Parathyroid adenoma (tissue), 2 donors: Measurements from ENCODE around the gene RXFP1.

Experiments
- H2AFZ ChIP-seq: fragments of 300-600 bp; sonication (generic); one replicate; pipeline ENCODE4 v1.7.0; 2017; ENCODE audit warnings: antibody characterized with exemption, mild to moderate bottlenecking
- H3K27ac ChIP-seq: fragments of 300-600 bp; sonication (generic); one replicate; pipeline ENCODE4 v1.7.0; 2017
- H3K27me3 ChIP-seq: fragments of 300-600 bp; sonication (generic); one replicate; pipeline ENCODE4 v1.7.0; 2017; ENCODE audit warnings: low read length; ENCODE audit not compliant: control insufficient read depth, insufficient read depth
- H3K36me3 ChIP-seq: fragments of 300-600 bp; sonication (generic); one replicate; pipeline ENCODE4 v1.7.0; 2017; ENCODE audit warnings: low read length; ENCODE audit not compliant: control insufficient read depth, insufficient read depth
- H3K4me1 ChIP-seq: fragments of 300-600 bp; sonication (generic); one replicate; pipeline ENCODE4 v1.7.0; 2017; ENCODE audit warnings: control low read depth
- H3K4me2 ChIP-seq: fragments of 300-600 bp; sonication (generic); one replicate; pipeline ENCODE4 v1.7.0; 2017; ENCODE audit warnings: low read length
- H3K4me3 ChIP-seq: fragments of 300-600 bp; sonication (generic); one replicate; pipeline ENCODE4 v1.7.0; 2017; ENCODE audit warnings: low read depth, low read length
- H3K79me2 ChIP-seq: fragments of 300-600 bp; sonication (generic); one replicate; pipeline ENCODE4 v1.7.0; 2017; ENCODE audit warnings: control low read depth
- H3K9ac ChIP-seq: fragments of 300-600 bp; sonication (generic); one replicate; pipeline ENCODE4 v1.7.0; 2017; ENCODE audit warnings: mild to moderate bottlenecking
- H3K9me3 ChIP-seq: fragments of 300-600 bp; sonication (generic); one replicate; pipeline ENCODE4 v1.7.0; 2017; ENCODE audit warnings: low read length; ENCODE audit not compliant: control insufficient read depth
- CTCF ChIP-seq: fragments of 300-600 bp; sonication (generic); IDR thresholded peaks from one replicate; pipeline ENCODE4 v1.7.0; 2017; ENCODE audit warnings: antibody characterized with exemption, mild to moderate bottlenecking
- donor health status: primary hyperparathyroidism.

RXFP1 gene

GRCh38 chr4:158578476-158578875, 56.8 kb downstream of the RXFP1 start:
- Histone ChIP-seq H3K36me3 (no peaks in the 10 kb centered on the region), H2AFZ (no peak overlapping the region), H3K4me3 (no peak overlapping the region), H3K79me2 (no peaks in the 10 kb centered on the region), H3K9me3 (no peaks in the 10 kb centered on the region), H3K4me1 (no peaks in the 10 kb centered on the region), H3K27me3 (no peaks in the 10 kb centered on the region), H3K27ac (no peak overlapping the region), H3K9ac (no peak overlapping the region), H3K4me2 (no peak overlapping the region)
- TF ChIP-seq CTCF, result no peak

- Histone ChIP-seq H3K4me2 (no peak overlapping the region), H3K36me3 (no peaks in the 10 kb centered on the region), H3K27ac (no peak overlapping the region), H3K4me1 (no peaks in the 10 kb centered on the region), H3K79me2 (no peaks in the 10 kb centered on the region), H3K9me3 (no peaks in the 10 kb centered on the region), H3K27me3 (no peaks in the 10 kb centered on the region), H3K9ac (no peak overlapping the region), H2AFZ (no peak overlapping the region), H3K4me3 (no peak overlapping the region)
- TF ChIP-seq CTCF, result no peak
Measured at GRCh38 chr4:158580064-158580463, 58.4 kb downstream of the RXFP1 start.

- Histone ChIP-seq H3K4me3 (no peak overlapping the region), H3K27ac (no peak overlapping the region), H3K4me1 (no peaks in the 10 kb centered on the region), H2AFZ (no peak overlapping the region), H3K79me2 (no peaks in the 10 kb centered on the region), H3K4me2 (no peak overlapping the region), H3K27me3 (no peaks in the 10 kb centered on the region), H3K9me3 (no peaks in the 10 kb centered on the region), H3K9ac (no peak overlapping the region), H3K36me3 (no peaks in the 10 kb centered on the region)
- no peak for TF ChIP-seq CTCF
Measured at GRCh38 chr4:158581161-158581560, 59.5 kb downstream of the RXFP1 start.

- Histone ChIP-seq H3K4me3 (no peak overlapping the region), H3K4me1 (no peaks in the 10 kb centered on the region), H3K27me3 (no peaks in the 10 kb centered on the region), H3K9ac (no peak overlapping the region), H3K9me3 (no peaks in the 10 kb centered on the region), H3K4me2 (no peak overlapping the region), H3K27ac (no peak overlapping the region), H3K36me3 (no peaks in the 10 kb centered on the region), H3K79me2 (no peaks in the 10 kb centered on the region), H2AFZ (no peak overlapping the region)
- no peak for TF ChIP-seq CTCF
Measured at GRCh38 chr4:158586881-158587280, 65.2 kb downstream of the RXFP1 start.

- H3K27ac ChIP-seq, result no peak overlapping the region
- H3K4me1 ChIP-seq, result no peaks in the 10 kb centered on the region
- H3K9me3 ChIP-seq, result no peaks in the 10 kb centered on the region
- no peaks in the 10 kb centered on the region for H3K79me2 ChIP-seq
- H3K36me3 ChIP-seq, result no peaks in the 10 kb centered on the region
- no peak for TF ChIP-seq CTCF
- H2AFZ ChIP-seq, result no peak overlapping the region
- no peak overlapping the region for H3K4me3 ChIP-seq
- no peak overlapping the region for H3K4me2 ChIP-seq
- no peak overlapping the region for H3K9ac ChIP-seq
- no peaks in the 10 kb centered on the region for H3K27me3 ChIP-seq
Measured at GRCh38 chr4:158588285-158588684, 66.6 kb downstream of the RXFP1 start.
